WTC11 (cell line): ENCODE data around the gene KCNN4. TPM values are rescaled to one million over a fixed set of nuclear protein-coding genes. Genes with fewer than 3 reads are reported as not detected.

Source experiments
- ATAC-seq: fragments of 200-7000 bp; cut with Tn5 transposase; 2 replicates; pipeline ENCODE4 v1.10.0; 2021; ENCODE audit warnings: mild to moderate bottlenecking, moderate library complexity
- CTCF ChIA-PET: fragments of 300-600 bp; sonication (Branson Sonifier 250); formaldehyde crosslinking; loops from one replicate; lab custom pipeline; 2021; ENCODE audit warnings: antibody characterized with exemption; lab: Charles Lee
- POLR2A ChIA-PET: fragments of 350-600 bp; sonication (Branson Sonifier 250); formaldehyde crosslinking; loops from one replicate; lab custom pipeline; 2021; ENCODE audit warnings: antibody characterized with exemption; lab: Charles Lee
- DNase-seq: peaks from one replicate; pipeline ENCODE4 v3.0.0; 2021; ENCODE audit warnings: low spot score
- H3K27ac Mint-ChIP-seq: 2 replicates; pipeline ENCODE4 v1.8.0; 2021; ENCODE audit warnings: mixed read lengths
- H3K27me3 Mint-ChIP-seq: 2 replicates; pipeline ENCODE4 v1.8.0; 2021; ENCODE audit warnings: low read depth, mild to moderate bottlenecking, moderate library complexity, mixed read lengths
- H3K36me3 Mint-ChIP-seq: 2 replicates; pipeline ENCODE4 v1.8.0; 2021; ENCODE audit warnings: mixed read lengths
- H3K4me1 Mint-ChIP-seq: 2 replicates; pipeline ENCODE4 v1.8.0; 2022; ENCODE audit warnings: mixed read lengths
- H3K4me3 Mint-ChIP-seq: 2 replicates; pipeline ENCODE4 v1.8.0; 2021; ENCODE audit warnings: mild to moderate bottlenecking, moderate library complexity, mixed read lengths
- H3K9me3 Mint-ChIP-seq: 2 replicates; pipeline ENCODE4 v1.8.0; 2021; ENCODE audit warnings: mixed read lengths
- ATF1 ChIP-seq: sonication (generic); formaldehyde crosslinking; IDR thresholded peaks from 2 replicates; pipeline ENCODE4 v1.8.1; 2023; ENCODE audit warnings: mild to moderate bottlenecking, moderate library complexity, missing genetic modification reagents
- CBFB ChIP-seq: sonication (generic); formaldehyde crosslinking; IDR thresholded peaks from 2 replicates; pipeline ENCODE4 v1.8.1; 2022; ENCODE audit warnings: mild to moderate bottlenecking, low read depth, missing genetic modification reagents
- ESRRA ChIP-seq: sonication (generic); formaldehyde crosslinking; IDR thresholded peaks from 2 replicates; pipeline ENCODE4 v1.8.1; 2022; ENCODE audit warnings: mild to moderate bottlenecking, missing genetic modification reagents, borderline replicate concordance
- FOXP1 ChIP-seq: sonication (generic); formaldehyde crosslinking; IDR thresholded peaks from 2 replicates; pipeline ENCODE4 v1.8.0; 2022; ENCODE audit warnings: missing genetic modification reagents, mild to moderate bottlenecking, moderate library complexity, borderline replicate concordance
- HMGA2 ChIP-seq: fragments of 250-450 bp; sonication (Bioruptor Pico); IDR thresholded peaks from 2 replicates; pipeline ENCODE4 v1.4.0; 2021; ENCODE audit warnings: mild to moderate bottlenecking, moderate library complexity
- KAT7 ChIP-seq: sonication (generic); formaldehyde crosslinking; IDR thresholded peaks from 2 replicates; pipeline ENCODE4 v1.8.1; 2023; ENCODE audit warnings: missing genetic modification reagents, mild to moderate bottlenecking, borderline replicate concordance
- NFYB ChIP-seq: sonication (generic); formaldehyde crosslinking; conservative IDR thresholded peaks from 2 replicates; pipeline ENCODE4 v1.8.0; 2022; ENCODE audit warnings: low read depth, missing genetic modification reagents
- NR2C2 ChIP-seq: sonication (generic); formaldehyde crosslinking; IDR thresholded peaks from 2 replicates; pipeline ENCODE4 v1.8.0; 2022; ENCODE audit warnings: mild to moderate bottlenecking, missing genetic modification reagents
- ZNF138 ChIP-seq: sonication (generic); formaldehyde crosslinking; conservative IDR thresholded peaks from 2 replicates; pipeline ENCODE4 v1.8.1; 2022; ENCODE audit warnings: mild to moderate bottlenecking, moderate library complexity, missing genetic modification reagents
- ZNF317 ChIP-seq: sonication (generic); formaldehyde crosslinking; IDR thresholded peaks from 2 replicates; pipeline ENCODE4 v1.8.1; 2023; ENCODE audit warnings: low read depth, mild to moderate bottlenecking, moderate library complexity, missing genetic modification reagents, borderline replicate concordance
- total RNA-seq: library from RNA; stranded (reverse); gene quantifications from 3 replicates; pipeline ENCODE4 v1.2.3, GENCODE V29; 2021
- TF ChIP-seq, protein P1 (sequence below): sonication (generic); formaldehyde crosslinking; IDR thresholded peaks from 2 replicates; pipeline ENCODE4 v1.8.1; 2022; ENCODE audit warnings: low read depth, mild to moderate bottlenecking, moderate library complexity, missing genetic modification reagents, borderline replicate concordance
- TF ChIP-seq, protein P2 (sequence below): sonication (generic); formaldehyde crosslinking; conservative IDR thresholded peaks from 2 replicates; pipeline ENCODE4 v1.8.1; 2022; ENCODE audit warnings: mild to moderate bottlenecking, missing genetic modification reagents
- TF ChIP-seq, protein P3 (sequence below): fragments of 200-600 bp; IDR thresholded peaks from 2 replicates; pipeline ENCODE4 v1.8.0; 2022; ENCODE audit warnings: antibody characterized with exemption
- TF ChIP-seq, protein P4 (sequence below): sonication (generic); formaldehyde crosslinking; IDR thresholded peaks from 2 replicates; pipeline ENCODE4 v1.8.0; 2022; ENCODE audit warnings: mild to moderate bottlenecking, missing genetic modification reagents
- TF ChIP-seq, protein P5 (sequence below): sonication (generic); formaldehyde crosslinking; IDR thresholded peaks from 2 replicates; pipeline ENCODE4 v1.8.1; 2022; ENCODE audit warnings: low read depth, missing genetic modification reagents, borderline replicate concordance
- TF ChIP-seq, protein P6 (sequence below): sonication (generic); formaldehyde crosslinking; IDR thresholded peaks from 2 replicates; pipeline ENCODE4 v1.8.0; 2023; ENCODE audit warnings: mild to moderate bottlenecking, missing genetic modification reagents

The KCNN4 gene
- total RNA-seq, 1 experiment from 2014 or later, result 0.98 TPM

DNA sequence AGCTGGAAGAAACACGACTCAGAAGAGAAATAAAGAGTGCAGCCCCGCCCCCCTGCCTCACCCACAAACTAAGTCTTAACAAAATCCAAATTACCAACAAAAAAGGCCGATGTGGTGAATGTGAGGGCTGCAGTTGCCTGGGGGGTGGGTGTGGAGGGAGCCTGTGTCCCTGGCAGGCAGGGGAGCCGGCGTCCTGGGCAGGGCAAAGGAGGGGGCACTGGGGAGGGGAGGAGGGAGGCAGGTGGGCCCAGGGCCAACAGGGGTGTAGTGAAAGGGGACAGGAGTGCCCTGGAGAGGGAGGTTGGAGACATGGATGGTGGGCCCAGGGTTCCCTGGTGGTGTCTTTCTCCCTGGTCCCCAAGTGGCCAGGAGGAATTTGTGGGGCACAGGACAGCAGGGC is 60.9 kb downstream of the KCNN4 start:
- CTCF ChIA-PET, result no interaction called here
- TF ChIP-seq NR2C2 (CRISPR knock-in tag), result no peak
- no peak for TF ChIP-seq HMGA2 (CRISPR knock-in tag)
- no peak for TF ChIP-seq ATF1 (CRISPR knock-in tag)
- TF ChIP-seq, protein P1, sequence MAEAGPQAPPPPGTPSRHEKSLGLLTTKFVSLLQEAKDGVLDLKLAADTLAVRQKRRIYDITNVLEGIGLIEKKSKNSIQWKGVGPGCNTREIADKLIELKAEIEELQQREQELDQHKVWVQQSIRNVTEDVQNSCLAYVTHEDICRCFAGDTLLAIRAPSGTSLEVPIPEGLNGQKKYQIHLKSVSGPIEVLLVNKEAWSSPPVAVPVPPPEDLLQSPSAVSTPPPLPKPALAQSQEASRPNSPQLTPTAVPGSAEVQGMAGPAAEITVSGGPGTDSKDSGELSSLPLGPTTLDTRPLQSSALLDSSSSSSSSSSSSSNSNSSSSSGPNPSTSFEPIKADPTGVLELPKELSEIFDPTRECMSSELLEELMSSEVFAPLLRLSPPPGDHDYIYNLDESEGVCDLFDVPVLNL, result no peak
- TF ChIP-seq CBFB (CRISPR knock-in tag), result no peak
- TF ChIP-seq KAT7, result no peak
- TF ChIP-seq ZNF317 (CRISPR knock-in tag), result no peak
- TF ChIP-seq ESRRA (CRISPR knock-in tag), result no peak
- POLR2A ChIA-PET, result no interaction called here
- Mint-ChIP-seq H3K4me1 (no peaks in the 10 kb centered on the region), H3K36me3 (no peaks in the 10 kb centered on the region), H3K27me3 (no peaks in the 10 kb centered on the region), H3K4me3 (no peak overlapping the region), H3K9me3 (no peaks in the 10 kb centered on the region), H3K27ac (no peak overlapping the region)
- ATAC-seq, result no peak
- DNase-seq, result no peak

DNA sequence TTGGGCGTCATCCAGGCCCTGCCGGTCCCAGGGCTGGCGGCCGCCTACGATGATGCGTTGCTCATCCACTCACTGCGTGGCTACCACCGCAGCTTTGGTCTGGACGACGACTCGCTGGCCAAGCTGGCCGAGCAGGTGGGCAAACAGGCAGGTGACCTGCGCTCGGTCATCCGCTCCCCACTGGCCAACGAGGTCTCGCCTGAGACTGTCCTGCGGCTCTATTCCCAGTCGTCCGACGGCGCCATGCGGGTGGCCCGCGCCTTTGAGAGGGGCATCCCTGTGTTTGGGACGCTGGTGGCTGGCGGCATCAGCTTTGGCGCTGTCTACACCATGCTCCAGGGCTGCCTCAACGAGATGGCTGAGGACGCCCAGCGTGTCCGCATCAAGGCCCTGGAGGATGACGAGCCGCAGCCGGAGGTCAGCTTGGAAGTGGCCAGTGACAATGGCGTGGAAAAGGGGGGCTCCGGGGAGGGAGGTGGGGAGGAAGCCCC is 61.4 kb downstream of the KCNN4 start:
- Mint-ChIP-seq H3K36me3 (no peaks in the 10 kb centered on the region), H3K4me1 (no peaks in the 10 kb centered on the region), H3K9me3 (no peaks in the 10 kb centered on the region), H3K4me3 (no peak overlapping the region), H3K27ac (no peak overlapping the region), H3K27me3 (no peaks in the 10 kb centered on the region)
- 0 out of 2 replicates have a peak, but pooled peaks have one; percentile 31 for TF ChIP-seq FOXP1 (CRISPR knock-in tag)
- TF ChIP-seq, protein P2, sequence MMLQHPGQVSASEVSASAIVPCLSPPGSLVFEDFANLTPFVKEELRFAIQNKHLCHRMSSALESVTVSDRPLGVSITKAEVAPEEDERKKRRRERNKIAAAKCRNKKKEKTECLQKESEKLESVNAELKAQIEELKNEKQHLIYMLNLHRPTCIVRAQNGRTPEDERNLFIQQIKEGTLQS (CRISPR knock-in tag), result no peak
- TF ChIP-seq, protein P3, sequence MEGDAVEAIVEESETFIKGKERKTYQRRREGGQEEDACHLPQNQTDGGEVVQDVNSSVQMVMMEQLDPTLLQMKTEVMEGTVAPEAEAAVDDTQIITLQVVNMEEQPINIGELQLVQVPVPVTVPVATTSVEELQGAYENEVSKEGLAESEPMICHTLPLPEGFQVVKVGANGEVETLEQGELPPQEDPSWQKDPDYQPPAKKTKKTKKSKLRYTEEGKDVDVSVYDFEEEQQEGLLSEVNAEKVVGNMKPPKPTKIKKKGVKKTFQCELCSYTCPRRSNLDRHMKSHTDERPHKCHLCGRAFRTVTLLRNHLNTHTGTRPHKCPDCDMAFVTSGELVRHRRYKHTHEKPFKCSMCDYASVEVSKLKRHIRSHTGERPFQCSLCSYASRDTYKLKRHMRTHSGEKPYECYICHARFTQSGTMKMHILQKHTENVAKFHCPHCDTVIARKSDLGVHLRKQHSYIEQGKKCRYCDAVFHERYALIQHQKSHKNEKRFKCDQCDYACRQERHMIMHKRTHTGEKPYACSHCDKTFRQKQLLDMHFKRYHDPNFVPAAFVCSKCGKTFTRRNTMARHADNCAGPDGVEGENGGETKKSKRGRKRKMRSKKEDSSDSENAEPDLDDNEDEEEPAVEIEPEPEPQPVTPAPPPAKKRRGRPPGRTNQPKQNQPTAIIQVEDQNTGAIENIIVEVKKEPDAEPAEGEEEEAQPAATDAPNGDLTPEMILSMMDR, result no peak
- TF ChIP-seq, protein P4, sequence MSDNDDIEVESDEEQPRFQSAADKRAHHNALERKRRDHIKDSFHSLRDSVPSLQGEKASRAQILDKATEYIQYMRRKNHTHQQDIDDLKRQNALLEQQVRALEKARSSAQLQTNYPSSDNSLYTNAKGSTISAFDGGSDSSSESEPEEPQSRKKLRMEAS, result no peak
- no peak for TF ChIP-seq ZNF138 (CRISPR knock-in tag)
- DNase-seq, result no peak
- ChIA-PET POLR2A (no interaction called here), CTCF (no interaction called here)
- no peak for ATAC-seq

DNA sequence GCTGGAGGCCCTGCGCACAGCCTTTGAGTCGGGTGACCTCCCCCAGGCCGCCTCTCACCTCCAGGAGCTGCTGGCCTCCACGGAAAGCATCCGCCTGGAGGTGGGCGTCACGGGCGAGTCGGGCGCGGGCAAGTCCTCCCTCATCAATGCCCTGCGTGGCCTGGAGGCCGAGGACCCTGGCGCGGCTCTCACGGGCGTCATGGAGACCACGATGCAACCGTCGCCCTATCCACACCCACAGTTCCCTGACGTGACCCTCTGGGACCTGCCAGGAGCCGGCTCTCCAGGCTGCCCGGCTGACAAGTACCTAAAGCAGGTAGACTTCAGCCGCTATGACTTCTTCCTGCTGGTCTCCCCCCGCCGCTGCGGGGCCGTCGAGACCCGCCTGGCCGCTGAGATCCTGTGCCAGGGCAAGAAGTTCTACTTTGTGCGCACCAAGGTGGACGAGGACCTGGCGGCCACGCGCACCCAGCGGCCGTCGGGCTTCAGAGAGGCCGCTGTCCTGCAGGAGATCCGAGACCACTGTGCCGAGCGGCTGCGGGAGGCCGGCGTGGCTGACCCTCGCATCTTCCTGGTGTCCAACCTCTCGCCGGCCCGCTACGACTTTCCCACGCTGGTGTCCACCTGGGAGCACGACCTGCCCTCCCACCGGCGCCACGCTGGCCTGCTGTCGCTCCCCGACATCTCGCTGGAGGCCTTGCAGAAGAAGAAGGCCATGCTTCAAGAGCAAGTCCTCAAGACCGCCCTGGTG is 62.0 kb downstream of the KCNN4 start:
- no peak for DNase-seq

More for the DNA sequence above, 62.0 kb downstream of the KCNN4 start:
- Mint-ChIP-seq H3K4me1 (no peaks in the 10 kb centered on the region), H3K27ac (no peak overlapping the region), H3K36me3 (no peaks in the 10 kb centered on the region), H3K9me3 (no peaks in the 10 kb centered on the region)
- POLR2A ChIA-PET, result no interaction called here
- TF ChIP-seq KAT7 (no peak), HMGA2 (CRISPR knock-in tag) (no peak), NFYB (CRISPR knock-in tag) (no peak)
- TF ChIP-seq, protein P5, sequence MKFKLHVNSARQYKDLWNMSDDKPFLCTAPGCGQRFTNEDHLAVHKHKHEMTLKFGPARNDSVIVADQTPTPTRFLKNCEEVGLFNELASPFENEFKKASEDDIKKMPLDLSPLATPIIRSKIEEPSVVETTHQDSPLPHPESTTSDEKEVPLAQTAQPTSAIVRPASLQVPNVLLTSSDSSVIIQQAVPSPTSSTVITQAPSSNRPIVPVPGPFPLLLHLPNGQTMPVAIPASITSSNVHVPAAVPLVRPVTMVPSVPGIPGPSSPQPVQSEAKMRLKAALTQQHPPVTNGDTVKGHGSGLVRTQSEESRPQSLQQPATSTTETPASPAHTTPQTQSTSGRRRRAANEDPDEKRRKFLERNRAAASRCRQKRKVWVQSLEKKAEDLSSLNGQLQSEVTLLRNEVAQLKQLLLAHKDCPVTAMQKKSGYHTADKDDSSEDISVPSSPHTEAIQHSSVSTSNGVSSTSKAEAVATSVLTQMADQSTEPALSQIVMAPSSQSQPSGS (CRISPR knock-in tag), result no peak
- TF ChIP-seq, protein P6, sequence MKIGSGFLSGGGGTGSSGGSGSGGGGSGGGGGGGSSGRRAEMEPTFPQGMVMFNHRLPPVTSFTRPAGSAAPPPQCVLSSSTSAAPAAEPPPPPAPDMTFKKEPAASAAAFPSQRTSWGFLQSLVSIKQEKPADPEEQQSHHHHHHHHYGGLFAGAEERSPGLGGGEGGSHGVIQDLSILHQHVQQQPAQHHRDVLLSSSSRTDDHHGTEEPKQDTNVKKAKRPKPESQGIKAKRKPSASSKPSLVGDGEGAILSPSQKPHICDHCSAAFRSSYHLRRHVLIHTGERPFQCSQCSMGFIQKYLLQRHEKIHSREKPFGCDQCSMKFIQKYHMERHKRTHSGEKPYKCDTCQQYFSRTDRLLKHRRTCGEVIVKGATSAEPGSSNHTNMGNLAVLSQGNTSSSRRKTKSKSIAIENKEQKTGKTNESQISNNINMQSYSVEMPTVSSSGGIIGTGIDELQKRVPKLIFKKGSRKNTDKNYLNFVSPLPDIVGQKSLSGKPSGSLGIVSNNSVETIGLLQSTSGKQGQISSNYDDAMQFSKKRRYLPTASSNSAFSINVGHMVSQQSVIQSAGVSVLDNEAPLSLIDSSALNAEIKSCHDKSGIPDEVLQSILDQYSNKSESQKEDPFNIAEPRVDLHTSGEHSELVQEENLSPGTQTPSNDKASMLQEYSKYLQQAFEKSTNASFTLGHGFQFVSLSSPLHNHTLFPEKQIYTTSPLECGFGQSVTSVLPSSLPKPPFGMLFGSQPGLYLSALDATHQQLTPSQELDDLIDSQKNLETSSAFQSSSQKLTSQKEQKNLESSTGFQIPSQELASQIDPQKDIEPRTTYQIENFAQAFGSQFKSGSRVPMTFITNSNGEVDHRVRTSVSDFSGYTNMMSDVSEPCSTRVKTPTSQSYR (CRISPR knock-in tag), result no peak
- TF ChIP-seq, all 79 proteins: peak for 0
- CTCF ChIA-PET, result no interaction called here
- Mint-ChIP-seq H3K4me3 (no peak overlapping the region), H3K27me3 (no peaks in the 10 kb centered on the region)
- ATAC-seq, result no peak
